Omental fat pad (tissue), 4 donors: Measurements from ENCODE around the gene TTC1. TPM values are rescaled to one million over a fixed set of nuclear protein-coding genes. Genes with fewer than 3 reads are reported as not detected.
A peak's percentile ranks its signal among the peaks of the same experiment; 100 is the strongest.

Source experiments
- ATAC-seq: fragments of 150-250 bp; one replicate; pipeline ENCODE4 v1.9.1; 2016; ENCODE audit warnings: mild to moderate bottlenecking, moderate library complexity; ENCODE audit not compliant: low FRiP score
- DNase-seq: peaks from one replicate; pipeline ENCODE4 v3.0.0-alpha.2; 2019; ENCODE audit warnings: low spot score
- total RNA-seq, 4 donors: library from RNA; depleted of rRNA; stranded (reverse); fragments of >200 nt; gene quantifications; one replicate each; pipeline ENCODE4 v1.1.0, GENCODE V29; 2016
- TF ChIP-seq, protein P1 (sequence below), 3 donors: fragments of 450-650 bp; IDR thresholded peaks; one replicate each; pipeline ENCODE4 v1.5.1; 2016 to 2017; ENCODE audit warnings: antibody characterized with exemption in 3 of 3, mild to moderate bottlenecking in 3 of 3, moderate library complexity in 2 of 3

Gene TTC1
- total RNA-seq, 4 donors from 2014 or later: 27.3 to 36.4 (median 27.8) TPM

DNA sequence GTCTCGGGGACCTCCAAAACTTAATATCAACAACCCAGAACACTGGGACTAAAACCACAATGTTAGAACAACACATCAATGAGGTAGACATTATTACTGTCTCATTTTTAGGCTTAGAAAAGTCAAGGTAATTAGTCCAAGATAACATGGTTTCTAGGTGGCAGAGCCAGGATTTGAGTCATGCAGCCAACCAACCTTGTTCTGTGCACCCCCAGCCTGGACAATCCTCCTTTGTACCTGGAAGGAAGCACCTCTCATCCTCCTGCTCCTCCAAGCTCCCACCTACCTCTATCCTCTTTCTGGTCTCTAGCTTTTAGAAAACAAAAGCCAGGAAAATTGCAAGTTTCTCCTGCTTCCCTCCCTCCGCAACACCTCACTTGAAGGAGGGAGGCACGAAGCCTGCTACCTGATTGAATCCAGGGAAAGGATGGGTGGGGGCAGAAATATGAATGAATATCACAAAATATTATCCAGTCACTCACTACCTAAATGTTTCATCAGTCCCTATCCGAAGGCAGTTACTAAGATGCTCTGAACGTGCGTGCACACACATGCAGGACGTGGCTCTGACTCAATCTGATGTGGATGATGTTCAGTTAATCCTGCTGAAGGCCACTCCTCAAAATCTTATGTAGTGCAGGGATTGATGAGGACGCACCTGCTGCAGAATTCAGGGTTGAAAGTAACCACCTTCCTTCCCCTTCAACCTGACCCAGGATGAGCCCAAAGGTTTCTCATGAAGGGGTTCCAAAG, 26.3 kb upstream of the TTC1 start:
- TF ChIP-seq, protein P1, sequence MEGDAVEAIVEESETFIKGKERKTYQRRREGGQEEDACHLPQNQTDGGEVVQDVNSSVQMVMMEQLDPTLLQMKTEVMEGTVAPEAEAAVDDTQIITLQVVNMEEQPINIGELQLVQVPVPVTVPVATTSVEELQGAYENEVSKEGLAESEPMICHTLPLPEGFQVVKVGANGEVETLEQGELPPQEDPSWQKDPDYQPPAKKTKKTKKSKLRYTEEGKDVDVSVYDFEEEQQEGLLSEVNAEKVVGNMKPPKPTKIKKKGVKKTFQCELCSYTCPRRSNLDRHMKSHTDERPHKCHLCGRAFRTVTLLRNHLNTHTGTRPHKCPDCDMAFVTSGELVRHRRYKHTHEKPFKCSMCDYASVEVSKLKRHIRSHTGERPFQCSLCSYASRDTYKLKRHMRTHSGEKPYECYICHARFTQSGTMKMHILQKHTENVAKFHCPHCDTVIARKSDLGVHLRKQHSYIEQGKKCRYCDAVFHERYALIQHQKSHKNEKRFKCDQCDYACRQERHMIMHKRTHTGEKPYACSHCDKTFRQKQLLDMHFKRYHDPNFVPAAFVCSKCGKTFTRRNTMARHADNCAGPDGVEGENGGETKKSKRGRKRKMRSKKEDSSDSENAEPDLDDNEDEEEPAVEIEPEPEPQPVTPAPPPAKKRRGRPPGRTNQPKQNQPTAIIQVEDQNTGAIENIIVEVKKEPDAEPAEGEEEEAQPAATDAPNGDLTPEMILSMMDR (IDR thresholded peaks at IDR 0.05): no peak
- DNase-seq (no peak), ATAC-seq (no peak)

DNA sequence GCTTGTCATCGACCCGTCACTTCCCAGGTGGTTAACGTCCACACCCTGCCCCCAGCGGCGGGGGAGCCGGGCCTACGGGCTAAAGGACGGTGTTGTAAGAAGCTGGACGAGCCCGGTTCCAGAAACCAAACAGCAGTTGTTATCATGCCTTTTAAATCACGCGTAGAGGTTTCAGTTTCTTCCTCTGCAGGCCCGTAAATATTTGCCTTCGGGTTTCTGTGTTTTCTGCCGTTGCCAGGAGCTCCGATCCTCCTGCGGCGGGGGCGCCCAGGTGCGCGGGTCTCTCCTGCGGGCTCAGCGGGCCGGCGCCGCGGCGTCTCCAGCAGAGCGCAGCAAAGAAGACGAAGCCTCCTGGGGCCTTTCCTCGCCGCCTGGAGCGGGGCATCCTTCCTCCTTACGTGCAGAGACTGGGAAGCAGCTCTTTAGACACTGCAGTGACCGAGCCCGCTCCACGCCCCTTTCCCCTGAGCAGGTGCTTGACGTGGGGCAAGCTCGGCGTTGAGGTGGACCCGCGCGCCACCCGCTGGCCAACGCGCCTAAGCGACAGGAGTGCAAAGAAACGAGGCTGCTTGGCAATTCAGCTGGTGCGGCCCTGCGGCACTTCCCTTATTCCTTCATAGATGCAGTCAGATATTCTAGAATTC, 21.8 kb upstream of the TTC1 start:
- peak; percentile 88 for ATAC-seq
- DNase-seq: peak; percentile 40
- TF ChIP-seq, protein P1 (IDR thresholded peaks at IDR 0.05): peak in 1 of 3 donors; percentile 23

DNA sequence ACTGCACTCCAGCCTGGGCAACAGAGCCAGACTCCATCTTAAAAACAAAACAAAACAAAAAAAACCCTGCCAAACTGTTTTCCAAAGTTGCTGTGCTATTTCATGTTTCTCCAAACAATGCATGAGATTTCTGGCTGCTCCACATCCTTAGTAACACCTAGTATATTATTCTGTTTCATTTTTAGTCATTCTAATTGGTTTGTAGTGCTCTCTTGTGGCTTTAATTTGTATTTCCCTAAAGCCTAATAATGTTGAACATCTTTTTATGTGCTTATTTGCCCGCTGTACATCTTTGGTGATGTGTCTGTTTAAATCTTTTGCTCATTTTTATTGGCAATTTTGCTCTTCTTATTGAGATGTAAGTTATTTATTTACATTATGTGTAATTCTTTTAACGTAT, 18.4 kb upstream of the TTC1 start:
- TF ChIP-seq, protein P1 (IDR thresholded peaks at IDR 0.05): no peak
- DNase-seq (no peak), ATAC-seq (no peak)

DNA sequence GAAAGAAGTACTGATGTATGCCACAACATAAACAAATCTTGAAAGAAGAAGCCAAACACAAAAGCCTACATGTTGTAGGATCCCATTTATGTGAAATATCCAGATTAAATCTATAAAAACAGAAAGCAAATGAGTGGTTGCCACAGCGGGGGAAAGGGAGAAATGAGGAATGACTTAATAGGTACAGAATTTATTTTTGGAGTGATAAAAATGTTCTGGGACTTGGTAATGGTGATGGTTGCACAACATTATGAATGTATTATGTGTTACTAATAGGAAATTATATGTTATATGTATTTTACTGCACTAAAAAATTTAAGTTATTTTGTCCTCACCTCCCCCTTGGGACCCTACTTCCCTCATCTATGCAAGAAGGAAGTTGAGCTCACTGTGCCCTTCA, 16.4 kb upstream of the TTC1 start:
- ATAC-seq: no peak
- TF ChIP-seq, protein P1 (IDR thresholded peaks at IDR 0.05): no peak
- no peak for DNase-seq

DNA sequence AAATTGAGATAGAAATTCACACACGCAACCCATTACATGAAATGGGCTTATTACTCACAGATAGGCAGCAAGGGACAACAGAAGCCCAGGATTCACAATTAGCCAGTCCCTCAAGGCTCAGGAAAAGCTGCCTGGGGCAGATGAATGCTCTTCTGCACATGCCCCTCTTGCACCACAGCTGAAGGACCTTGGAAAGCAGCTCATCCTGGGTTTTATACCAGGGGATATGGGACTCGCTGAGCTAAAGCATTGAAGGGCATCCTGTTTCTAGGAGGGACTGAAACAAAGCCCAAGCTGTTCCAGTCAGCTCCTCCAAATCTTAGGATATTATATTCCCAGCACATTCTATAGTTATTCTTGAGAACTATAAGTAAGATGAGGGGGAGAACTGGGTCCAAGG, 15.7 kb upstream of the TTC1 start:
- TF ChIP-seq, protein P1 (IDR thresholded peaks at IDR 0.05): no peak
- ATAC-seq (no peak), DNase-seq (no peak)

DNA sequence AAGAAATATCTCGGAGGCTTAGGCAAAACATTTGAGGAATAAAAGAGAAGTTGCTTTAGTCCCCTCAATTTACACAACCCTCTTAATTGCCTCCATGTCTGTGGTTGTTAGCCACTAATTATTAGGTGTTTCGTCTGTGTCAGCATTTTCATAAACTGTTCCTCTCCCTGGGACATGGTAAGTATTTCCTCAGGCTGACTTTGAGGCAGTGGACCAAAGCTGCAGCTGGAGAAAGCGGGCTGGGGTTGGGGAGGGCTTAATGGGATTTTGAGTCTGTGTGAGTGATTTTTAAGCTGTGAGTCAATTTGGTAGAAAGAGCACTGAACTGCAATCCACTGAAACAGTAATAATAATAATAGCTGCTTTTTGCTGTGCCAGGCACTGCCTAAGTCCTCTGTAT, 13.0 kb upstream of the TTC1 start:
- DNase-seq (no peak), ATAC-seq (no peak)
- TF ChIP-seq, protein P1 (IDR thresholded peaks at IDR 0.05): no peak

DNA sequence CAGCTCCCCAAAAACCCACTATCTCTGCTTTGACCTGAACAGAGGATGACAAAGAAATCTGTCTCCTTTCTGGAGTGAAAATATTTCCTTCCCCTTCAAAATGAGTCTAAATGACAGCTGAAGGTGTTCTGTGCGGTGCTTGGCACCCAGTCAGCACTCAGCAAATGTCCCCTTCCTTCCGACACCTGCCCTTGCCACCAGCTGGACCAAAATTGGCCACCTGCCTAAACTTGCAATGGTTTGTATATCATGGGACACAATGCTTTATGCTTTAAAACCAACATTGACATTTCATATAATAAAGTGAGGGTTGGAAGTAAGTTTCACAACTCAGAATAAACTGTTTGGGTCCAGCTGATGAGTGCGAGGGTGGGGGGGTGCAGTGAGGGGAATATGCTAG, 7.5 kb upstream of the TTC1 start:
- ATAC-seq: no peak
- TF ChIP-seq, protein P1 (IDR thresholded peaks at IDR 0.05): no peak
- no peak for DNase-seq
